Fibroblast of skin of right biceps (primary cell): Measurements from ENCODE around the gene APOBEC4.
"Not testable (repeated sequence)": the region's sequence is repeated elsewhere in the genome, so short reads cannot be mapped to it uniquely, and the experiment has no call there.

Experiments used
- DNase-seq: peaks from one replicate; pipeline ENCODE4 v3.0.0-alpha.2; 2013

The APOBEC4 gene

DNA sequence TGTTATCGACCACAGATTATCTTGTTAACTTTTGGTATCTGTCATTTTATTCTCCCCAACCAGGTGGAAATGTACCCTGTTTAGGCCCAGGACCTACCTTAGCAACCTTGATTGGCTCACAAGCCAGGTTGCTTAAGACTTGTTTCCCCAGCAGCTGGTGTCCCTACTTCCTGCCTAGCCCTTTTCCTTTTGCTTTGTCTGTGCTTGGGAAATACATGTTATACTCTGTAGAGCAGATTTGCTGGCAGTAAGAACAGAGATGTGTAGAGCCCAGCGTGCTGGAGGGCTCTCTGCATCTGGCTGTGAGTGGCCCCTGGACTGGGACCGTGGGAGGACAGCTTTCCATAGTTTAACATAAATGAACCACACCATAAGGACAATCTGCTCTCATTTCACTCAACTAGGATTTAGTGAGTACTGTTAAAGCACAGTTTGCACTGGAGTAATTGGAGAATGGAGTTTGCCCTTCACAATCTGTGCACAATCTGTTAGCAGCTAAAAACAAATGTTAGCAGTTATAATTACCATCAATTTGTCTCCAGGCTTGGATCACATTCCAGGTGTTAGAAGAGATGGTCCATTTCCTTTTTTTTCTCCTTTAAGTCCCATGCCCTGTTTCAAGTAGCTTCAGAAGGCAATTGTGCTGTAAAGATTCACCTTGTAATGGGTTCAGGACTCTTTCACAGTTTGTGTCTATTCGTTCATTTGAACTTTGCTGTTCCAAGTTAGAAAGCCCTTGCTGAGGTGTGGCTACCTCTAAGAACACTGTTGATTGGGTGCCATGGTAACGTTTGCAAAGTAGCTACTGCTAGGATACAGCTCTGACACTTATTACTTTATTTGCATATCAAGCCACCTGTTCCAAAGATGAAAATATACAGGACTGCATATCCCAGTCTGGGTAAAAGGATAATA, at the start of gene APOBEC4:
Gene APOBEC4 (minus strand): TSS at position 770 of the 915 bp plus-strand sequence. CDS start 4,535 bp downstream, outside the sequence.
- no peak for DNase-seq

DNA sequence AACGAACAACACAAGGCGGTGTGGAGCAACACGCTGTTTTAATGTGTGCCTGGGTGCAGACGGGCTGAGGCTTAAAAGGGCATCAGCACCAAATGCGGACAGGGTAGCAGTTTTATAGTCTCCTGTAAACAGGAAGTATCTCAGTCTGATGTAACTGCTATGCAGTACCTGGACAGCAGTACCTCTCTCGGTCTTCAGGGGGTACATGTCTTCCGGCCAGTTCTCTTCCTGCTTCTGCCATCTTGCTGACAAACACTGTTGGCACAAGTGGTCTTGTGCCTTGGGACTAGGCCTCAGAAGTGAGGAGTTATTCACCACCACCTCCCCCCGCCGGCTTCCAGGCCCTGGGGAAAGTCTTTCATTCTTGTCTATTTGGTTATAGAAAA, 49.7 kb upstream of the APOBEC4 start:
- no peak for DNase-seq

GRCh38 chr1:183702087-183702812, 49.1 kb upstream of the APOBEC4 start:
- no peak for DNase-seq

DNA sequence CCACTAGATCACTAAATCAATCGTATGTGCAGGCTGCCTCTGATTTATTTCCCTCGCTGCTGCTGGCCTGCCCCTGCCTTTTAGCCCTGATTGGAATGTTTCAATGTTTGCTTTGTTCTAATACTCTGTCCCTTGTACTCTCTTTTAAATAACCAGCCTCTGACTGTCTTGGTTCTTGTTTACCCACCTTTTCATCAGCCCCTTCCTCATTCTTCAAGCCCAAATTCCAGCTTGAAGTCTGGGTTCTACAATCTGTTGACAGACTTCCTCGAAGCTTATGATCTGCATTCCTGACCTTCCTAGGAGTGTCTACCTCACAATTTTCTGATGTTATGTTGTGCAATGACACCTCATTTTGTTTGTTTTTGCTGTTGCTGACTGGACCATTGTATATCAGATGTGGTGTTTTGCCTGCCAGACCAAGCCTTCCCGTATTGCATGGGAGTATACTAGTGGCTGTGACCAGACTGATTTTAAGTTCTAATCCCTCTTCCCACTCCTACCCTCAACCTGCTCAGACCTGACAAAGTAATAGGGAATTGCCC, 46.6 kb upstream of the APOBEC4 start:
- DNase-seq = peak; percentile 9

DNA sequence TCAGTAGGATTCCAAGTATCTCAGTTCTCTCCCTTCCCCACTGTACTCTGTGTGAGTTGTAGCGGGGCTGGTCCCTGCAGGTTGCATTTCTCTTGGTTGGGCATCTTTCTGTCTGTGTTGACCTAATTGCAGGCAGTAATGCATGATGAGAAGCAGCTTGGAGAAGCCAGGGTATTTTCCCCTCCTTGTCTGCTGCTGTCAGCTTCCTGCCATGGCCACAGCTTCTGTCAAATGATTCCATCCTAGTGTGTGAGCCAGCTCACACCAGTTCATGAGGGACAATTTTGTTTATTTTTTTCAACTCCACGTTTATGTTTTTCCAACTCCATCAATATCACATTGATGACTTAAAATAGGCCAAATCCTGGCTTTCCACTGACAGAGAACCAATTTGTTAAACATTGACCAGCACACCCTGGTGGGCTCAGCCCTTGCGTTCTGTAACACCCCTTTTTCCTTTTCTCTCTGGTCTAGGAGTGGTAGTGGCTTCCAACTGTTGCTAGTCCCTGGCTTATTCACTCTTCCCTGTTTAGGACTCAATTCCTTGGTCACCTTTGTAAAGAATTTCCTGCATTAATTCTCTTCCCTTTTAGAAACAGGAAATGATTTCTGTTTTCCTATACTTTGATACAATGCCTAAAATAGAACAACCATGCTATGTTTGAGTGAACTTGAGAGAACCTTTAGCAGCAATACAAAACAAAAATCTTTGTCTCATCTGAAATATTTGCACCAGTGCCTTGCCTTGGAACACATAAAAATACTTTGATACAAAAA, 44.9 kb upstream of the APOBEC4 start:
- no peak for DNase-seq

DNA sequence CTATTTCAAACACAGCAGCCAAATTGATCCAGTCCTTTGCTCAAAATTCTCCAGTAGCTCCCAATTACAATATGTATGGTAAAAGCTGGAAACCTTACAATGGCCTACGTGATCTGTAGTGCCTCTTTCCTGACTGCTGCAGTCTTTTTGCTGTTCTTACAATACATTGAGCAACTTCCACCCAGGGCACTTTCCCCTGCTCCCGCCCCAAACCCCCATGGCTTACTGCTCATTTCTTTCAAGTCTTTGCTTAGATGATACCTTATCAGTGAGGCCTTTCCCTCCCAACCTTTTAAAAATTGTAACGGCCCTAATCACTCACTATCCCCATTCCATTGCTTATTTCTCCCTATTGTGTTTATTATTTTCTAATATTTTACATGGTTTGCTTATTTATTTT, 43.9 kb upstream of the APOBEC4 start:
- DNase-seq = no peak

GRCh38 chr1:183694755-183695154, 41.6 kb upstream of the APOBEC4 start:
- no peak for DNase-seq

DNA sequence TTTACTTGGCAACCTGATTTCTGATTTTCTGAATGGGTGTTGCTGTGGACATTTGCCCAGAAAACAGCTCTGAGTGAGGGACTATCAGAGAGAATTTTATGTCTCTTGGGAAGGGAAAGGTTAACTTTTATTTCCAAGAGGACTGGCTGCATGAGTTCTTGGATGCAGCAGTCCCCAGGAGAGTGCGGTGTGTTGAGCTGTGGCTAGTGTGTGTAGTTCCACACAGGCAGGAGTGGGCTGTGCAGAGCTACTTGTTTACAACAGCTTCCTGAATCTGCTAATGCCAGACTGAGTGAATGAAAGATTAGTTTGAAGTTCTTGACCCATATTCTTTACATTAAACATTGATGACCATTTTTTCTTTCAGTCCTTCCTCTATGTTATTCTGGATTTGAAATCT, 41.0 kb upstream of the APOBEC4 start:
- DNase-seq = no peak

DNA sequence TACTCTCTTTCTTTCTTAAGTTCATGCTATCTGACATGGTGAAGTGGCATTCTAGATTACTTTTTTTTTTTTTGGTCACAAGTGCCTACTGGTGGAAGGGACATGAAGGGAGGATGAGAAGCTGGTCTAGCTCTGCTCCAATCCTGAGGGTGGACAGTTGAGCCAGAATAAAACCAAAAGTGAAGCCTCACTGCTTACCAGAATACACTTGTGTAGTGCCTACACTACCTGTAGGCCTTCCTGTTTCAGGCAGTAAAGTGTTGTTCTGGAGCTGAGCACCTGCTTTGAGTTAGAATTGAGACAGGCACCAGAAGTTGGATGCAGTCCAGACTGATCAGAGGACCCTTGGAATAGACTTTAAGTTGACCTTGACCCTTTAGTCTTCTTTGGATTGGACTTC, 40.4 kb upstream of the APOBEC4 start:
- no peak for DNase-seq

- no peak for DNase-seq
Measured at GRCh38 chr1:183689762-183690204, 36.7 kb upstream of the APOBEC4 start.

- no peak for DNase-seq
Measured at GRCh38 chr1:183688341-183689060, 35.4 kb upstream of the APOBEC4 start.

- DNase-seq = no peak
Measured at GRCh38 chr1:183687546-183688304, 34.6 kb upstream of the APOBEC4 start.

- DNase-seq = no peak
Measured at GRCh38 chr1:183686229-183686628, 33.1 kb upstream of the APOBEC4 start.

DNA sequence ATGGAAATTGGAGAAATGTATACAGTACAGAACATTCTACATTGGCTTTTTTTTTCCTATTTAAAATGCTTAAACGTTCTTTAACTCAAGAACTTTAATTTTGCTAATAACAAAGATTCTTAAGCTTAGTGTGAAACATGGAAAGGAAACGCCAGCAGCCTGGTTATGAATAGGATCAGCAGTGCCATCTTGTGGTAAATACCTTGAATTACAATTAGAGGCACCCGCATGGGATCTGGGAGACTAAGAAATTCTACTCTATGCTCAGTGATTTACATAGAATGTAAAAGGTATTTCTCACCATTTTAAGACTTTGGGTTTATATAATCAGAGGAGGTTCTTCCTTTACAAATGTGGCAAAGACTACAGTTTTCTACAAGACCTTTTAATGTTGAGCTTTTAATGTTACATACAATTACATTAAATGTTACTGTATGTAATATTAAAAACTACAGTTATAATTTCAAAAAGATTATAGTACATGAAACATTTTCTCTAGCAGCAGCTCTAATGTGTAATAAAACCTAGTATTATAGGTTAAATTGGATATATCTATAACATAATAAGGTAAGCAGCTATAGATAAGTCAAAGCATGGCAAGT, 32.1 kb upstream of the APOBEC4 start:
- peak; percentile 53 for DNase-seq

DNA sequence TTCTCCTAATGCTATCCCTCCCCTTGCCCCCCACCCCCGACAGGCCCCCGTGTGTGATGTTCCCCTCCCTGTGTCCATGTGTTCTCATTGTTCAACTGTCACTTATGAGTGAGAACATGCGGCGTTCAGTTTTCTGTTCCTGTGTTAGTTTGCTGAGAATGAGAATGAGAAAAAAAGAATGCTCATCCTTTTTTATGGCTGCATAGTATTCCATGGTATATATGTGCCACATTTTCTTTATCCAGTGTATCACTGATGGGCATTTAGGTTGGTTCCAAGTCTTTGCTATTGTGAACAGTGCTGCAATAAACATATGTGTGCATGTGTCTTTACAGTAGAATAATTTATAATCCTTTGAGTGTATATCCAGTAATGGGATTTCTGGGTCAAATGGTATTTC, 26.2 kb upstream of the APOBEC4 start:
- DNase-seq = not testable (repeated sequence)

DNA sequence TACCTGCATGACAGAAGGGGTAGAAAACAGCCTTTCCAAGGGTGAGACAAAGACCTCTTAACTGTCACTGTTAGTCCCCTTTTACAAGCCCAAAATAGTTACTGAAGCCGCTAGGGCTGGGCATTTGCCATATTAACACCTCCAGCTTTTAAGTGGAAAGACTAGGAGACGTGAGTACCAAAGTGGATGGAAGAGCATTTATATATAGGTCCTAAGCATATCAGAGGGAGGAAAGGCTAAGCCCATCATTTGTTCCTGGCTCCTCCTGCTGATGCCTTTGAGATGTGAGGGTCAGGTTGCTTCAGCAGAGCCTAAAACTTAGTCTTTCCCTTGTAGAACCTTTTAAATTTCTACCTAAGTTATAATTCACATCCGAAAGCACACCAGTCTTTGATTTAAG, 25.7 kb upstream of the APOBEC4 start:
- DNase-seq = no peak

DNA sequence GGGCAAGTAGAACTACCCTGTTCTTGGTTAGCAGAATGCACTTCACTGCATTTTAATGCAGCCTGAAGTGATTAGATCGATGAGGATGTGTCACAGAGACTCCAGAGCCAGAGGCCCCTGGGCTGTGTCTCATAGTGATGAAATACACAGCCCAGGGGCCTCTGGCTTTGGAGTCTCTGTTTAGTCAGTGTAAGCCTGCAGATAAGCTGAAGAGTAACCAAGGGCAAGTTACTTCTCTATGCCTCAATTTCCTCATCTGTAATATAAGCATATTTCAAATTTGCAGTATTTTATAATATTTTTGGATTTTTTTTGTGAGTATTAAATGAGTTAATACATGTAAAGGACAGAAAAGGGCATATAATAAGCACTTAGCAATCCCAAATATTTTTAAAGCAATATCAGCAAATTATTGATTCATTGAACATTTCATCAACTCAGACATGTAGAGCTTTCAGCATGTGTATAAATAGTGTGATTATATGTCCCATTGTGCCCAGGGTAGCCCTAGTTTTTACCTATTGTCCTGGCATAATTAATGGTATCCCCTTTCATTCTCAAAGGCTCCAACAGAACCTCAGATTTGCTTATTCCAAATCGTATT, 23.6 kb upstream of the APOBEC4 start:
- DNase-seq = peak; percentile 65

- DNase-seq = no peak
Measured at GRCh38 chr1:183675883-183676585, 22.9 kb upstream of the APOBEC4 start.

DNA sequence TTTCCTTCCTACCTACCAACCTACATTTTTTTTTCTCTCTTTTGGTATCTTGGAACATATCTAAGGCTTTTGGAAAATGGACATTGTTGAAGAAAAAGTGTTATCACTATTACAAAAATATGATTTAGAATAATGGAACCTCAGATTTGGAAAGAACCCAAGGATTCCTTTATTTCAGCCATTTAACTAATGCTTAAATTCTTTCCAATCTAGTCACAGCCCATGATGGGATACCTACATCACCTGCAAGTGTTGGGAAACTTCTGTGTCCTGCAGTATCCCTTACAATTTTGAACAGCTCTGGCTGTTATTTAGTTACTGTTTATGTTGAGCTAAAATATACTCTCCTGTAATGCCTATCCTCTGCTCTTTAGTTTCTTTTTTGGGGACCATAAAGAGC, 22.3 kb upstream of the APOBEC4 start:
- peak; percentile 39 for DNase-seq

DNA sequence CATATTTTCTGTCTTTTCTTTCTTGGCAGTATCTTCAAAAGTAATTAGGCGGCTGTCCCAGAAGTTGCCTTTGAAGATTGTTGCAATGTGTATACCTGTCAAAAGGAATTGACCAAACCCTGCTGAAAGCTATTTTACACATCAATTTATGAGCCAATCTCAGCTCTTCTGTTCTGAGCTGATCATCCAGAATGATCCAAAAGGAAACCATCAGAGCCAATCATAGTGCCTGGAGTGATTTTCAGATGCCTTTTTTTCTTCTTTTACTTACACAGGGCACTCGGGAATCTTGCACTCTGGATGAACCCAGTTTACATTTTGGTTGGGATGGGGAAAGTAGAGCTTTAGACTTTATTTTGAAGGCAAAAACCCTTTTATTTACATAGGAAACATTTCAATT, 21.8 kb upstream of the APOBEC4 start:
- DNase-seq = no peak
